ENCODE measurements around the gene LTV1.

LTV1 gene

GRCh38 chr6:143896126-143896860 is 53.2 kb downstream of the LTV1 start:
- no peak for DNase-seq

GRCh38 chr6:143900358-143900757 is 57.2 kb downstream of the LTV1 start:
- DNase-seq: no peak

GRCh38 chr6:143901885-143902750 is 59.0 kb downstream of the LTV1 start:
- DNase-seq: no peak

GRCh38 chr6:143902827-143903226 is 59.7 kb downstream of the LTV1 start:
- DNase-seq: no peak

GRCh38 chr6:143911028-143911427 is 67.9 kb downstream of the LTV1 start:
- no peak for DNase-seq

- DNase-seq: no peak
These were observed 69.5 kb downstream of the LTV1 start for GRCh38 chr6:143912671-143913070.

Data from Kasumi-1 (cell line).